IMR-90 (cell line): Measurements from ENCODE around the gene KANSL3.

Experiments used
- CEBPB ChIP-seq: IDR thresholded peaks from 2 replicates; pipeline ENCODE4 v1.6.1; 2012; ENCODE audit warnings: low read depth, low read length, improper control_type of control experiment
- CTCF ChIP-seq: conservative IDR thresholded peaks from 2 replicates; pipeline ENCODE4 v1.5.1; 2012; ENCODE audit warnings: mild to moderate bottlenecking, low read depth, low read length, improper control_type of control experiment
- POLR2A ChIP-seq: IDR thresholded peaks from 2 replicates; pipeline ENCODE4 v1.6.1; 2012; ENCODE audit warnings: mild to moderate bottlenecking, low read depth, low read length
- RFX5 ChIP-seq: IDR thresholded peaks from 2 replicates; pipeline ENCODE4 v1.8.0; 2012; ENCODE audit warnings: low read depth, mild to moderate bottlenecking, low read length, moderate library complexity
- SMC3 ChIP-seq: fragments of 150-350 bp; IDR thresholded peaks from 2 replicates; pipeline ENCODE4 v1.6.1; 2016; ENCODE audit warnings: low read depth, mild to moderate bottlenecking, antibody characterized with exemption, low read length, moderate library complexity

- no peak for TF ChIP-seq RFX5
- TF ChIP-seq CTCF, result no peak
- no peak for TF ChIP-seq POLR2A
- no peak for TF ChIP-seq SMC3
- TF ChIP-seq CEBPB, result no peak
Measured at GRCh38 chr2:96596596-96596995, 41.5 kb downstream of the KANSL3 start.
